BLaER1 treated with 17β-estradiol and CSF1 and Interleukin-3, amounts not matched to agents 10 nM and 100 nM (cell line): ENCODE data around the gene APCDD1.
"Not testable (repeated sequence)": the region's sequence is repeated elsewhere in the genome, so short reads cannot be mapped to it uniquely, and the experiment has no call there.

ENCODE experiments used
- H3K27ac ChIP-seq, 11 experiments: shearing (Covaris generic); formaldehyde crosslinking; 2 replicates each; pipeline ENCODE4 v1.8.1; 2022
- H3K27me3 ChIP-seq, 11 experiments: shearing (Covaris generic); formaldehyde crosslinking; 2 replicates each; pipeline ENCODE4 v1.8.1; 2022
- H3K36me3 ChIP-seq, 11 experiments: shearing (Covaris generic); formaldehyde crosslinking; 2 replicates each; pipeline ENCODE4 v1.8.1; 2022
- H3K4me1 ChIP-seq, 10 experiments: shearing (Covaris generic); formaldehyde crosslinking; 2 replicates each; pipeline ENCODE4 v1.8.1; 2022
- H3K4me2 ChIP-seq, 11 experiments: shearing (Covaris generic); formaldehyde crosslinking; 2 replicates each; pipeline ENCODE4 v1.8.1; 2022
- H3K4me3 ChIP-seq, 10 experiments: shearing (Covaris generic); formaldehyde crosslinking; 2 replicates each; pipeline ENCODE4 v1.8.1; 2022
- H3K9ac ChIP-seq, 11 experiments: shearing (Covaris generic); formaldehyde crosslinking; 2 replicates each; pipeline ENCODE4 v1.8.1; 2022
- H3K9me3 ChIP-seq, 11 experiments: shearing (Covaris generic); formaldehyde crosslinking; replicated peaks in 1 of 11; 2 replicates each; pipeline ENCODE4 v1.8.1; 2022
- H4K20me1 ChIP-seq, 11 experiments: shearing (Covaris generic); formaldehyde crosslinking; 2 replicates each; pipeline ENCODE4 v1.8.1; 2022
- Cebpa-rat ChIP-seq, 11 experiments: shearing (Covaris generic); IDR thresholded peaks; 2 replicates each; pipeline ENCODE4 v1.8.1; 2022

The APCDD1 gene

GRCh38 chr18:10462597-10462996, 8.2 kb downstream of the APCDD1 start:
- no peaks in the 10 kb centered on the region for H4K20me1 ChIP-seq
- no peak overlapping the region for H3K9ac ChIP-seq
- TF ChIP-seq Cebpa-rat (IDR thresholded peaks at IDR 0.05) = no peak
- H3K27ac ChIP-seq = peak overlapping the region in 3 of 11 experiments; percentile 3 to 28 (median 12); a peak in 1 of 22 replicates
- peak overlapping the region in 8 of 11 experiments; percentile 32 to 81 (median 64); a peak in 16 of 22 replicates for H3K4me2 ChIP-seq
- peak overlapping the region in 1 of 10 experiments; percentile 27; a peak in 1 of 20 replicates for H3K4me3 ChIP-seq
- H3K36me3 ChIP-seq = no peaks in the 10 kb centered on the region
- H3K27me3 ChIP-seq = peaks cover 0 to 4% (median 0%) of the 10 kb centered on the region in 11 experiments; a peak in 5 of 22 replicates
- peaks cover 0 to 16% (median 0%) of the 10 kb centered on the region in 11 experiments; a peak in 7 of 22 replicates for H3K9me3 ChIP-seq
- H3K4me1 ChIP-seq = peaks cover 7 to 57% (median 44%) of the 10 kb centered on the region in 10 experiments; a peak in 17 of 20 replicates

- no peak for TF ChIP-seq Cebpa-rat (IDR thresholded peaks at IDR 0.05)
- Histone ChIP-seq H4K20me1 (no peaks in the 10 kb centered on the region), H3K36me3 (no peaks in the 10 kb centered on the region), H3K9ac (no peak overlapping the region), H3K4me1 (peaks cover 7 to 62% (median 47%) of the 10 kb centered on the region in 10 experiments; a peak in 17 of 20 replicates), H3K27me3 (no peaks in the 10 kb centered on the region), H3K4me2 (peak overlapping the region in 9 of 11 experiments; percentile 26 to 81 (median 60); a peak in 17 of 22 replicates), H3K27ac (peak overlapping the region in 3 of 11 experiments; percentile 3 to 28 (median 12); a peak in 2 of 22 replicates), H3K9me3 (peaks cover 0 to 16% (median 0%) of the 10 kb centered on the region in 11 experiments; a peak in 7 of 22 replicates), H3K4me3 (peak overlapping the region in 1 of 10 experiments; percentile 27; a peak in 1 of 20 replicates)
Observed at GRCh38 chr18:10463096-10463495, 8.7 kb downstream of the APCDD1 start.

DNA sequence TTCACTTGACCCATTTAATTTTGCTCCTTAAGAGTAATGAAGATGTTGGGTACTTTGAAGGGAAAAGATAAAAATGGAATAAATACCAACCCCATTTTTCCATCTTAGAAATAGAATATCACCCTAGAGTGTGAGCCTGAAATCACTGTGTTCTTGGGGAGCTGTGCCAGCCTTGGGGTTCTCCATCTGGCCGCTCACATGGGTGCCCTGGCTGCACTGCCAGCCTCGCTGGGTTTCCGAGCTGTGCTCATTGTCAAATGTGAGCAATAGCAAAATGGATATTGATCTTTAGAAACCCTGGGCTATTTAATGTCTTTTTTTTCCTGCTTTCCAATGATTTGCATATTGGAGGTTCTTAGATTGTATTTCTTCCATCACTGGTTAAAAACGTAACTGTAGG, 9.3 kb downstream of the APCDD1 start:
- Histone ChIP-seq H3K27me3 (no peaks in the 10 kb centered on the region), H3K9ac (no peak overlapping the region), H4K20me1 (no peaks in the 10 kb centered on the region), H3K4me2 (peak overlapping the region in 9 of 11 experiments; percentile 26 to 81 (median 60); a peak in 17 of 22 replicates), H3K36me3 (0 out of 22 replicates have a peak, but pooled peaks cover 0 to 4% (median 0%) of the 10 kb centered on the region in 11 experiments), H3K27ac (peak overlapping the region in 2 of 11 experiments; percentile 2 to 3; a peak in 2 of 22 replicates), H3K9me3 (peaks cover 0 to 16% (median 0%) of the 10 kb centered on the region in 11 experiments; a peak in 7 of 22 replicates), H3K4me1 (peaks cover 7 to 63% (median 47%) of the 10 kb centered on the region in 10 experiments; a peak in 17 of 20 replicates), H3K4me3 (no peak overlapping the region)
- TF ChIP-seq Cebpa-rat (IDR thresholded peaks at IDR 0.05) = no peak

DNA sequence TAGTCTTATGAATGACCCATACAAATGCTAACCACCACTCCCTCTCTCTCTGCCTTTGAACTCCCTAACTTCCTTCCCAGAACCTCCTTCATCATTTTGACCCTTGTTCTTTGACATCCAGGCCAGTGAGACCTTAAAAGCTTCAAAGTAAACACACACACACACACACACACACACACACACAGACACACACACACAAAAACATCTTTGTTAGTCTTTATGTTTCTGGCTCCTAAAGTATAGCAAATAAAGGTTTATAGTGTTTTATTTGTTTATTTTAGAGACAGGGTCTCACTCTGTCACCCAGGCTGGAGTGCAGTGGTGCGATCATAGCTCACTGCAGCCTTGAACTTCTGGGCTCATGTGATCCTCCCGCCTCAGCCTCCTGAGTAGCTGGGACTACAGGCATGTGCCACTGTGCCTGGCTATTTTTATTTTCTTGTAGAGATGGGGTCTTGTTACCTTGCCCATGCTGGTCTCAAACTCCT, 9.8 kb downstream of the APCDD1 start:
- Histone ChIP-seq H3K4me1 (peaks cover 7 to 63% (median 47%) of the 10 kb centered on the region in 10 experiments; a peak in 17 of 20 replicates), H3K9me3 (peaks cover 0 to 16% (median 0%) of the 10 kb centered on the region in 11 experiments; a peak in 7 of 22 replicates), H3K27ac (peak overlapping the region in 3 of 11 experiments; percentile 2 to 24 (median 3); a peak in 2 of 22 replicates), H3K4me2 (peak overlapping the region in 9 of 11 experiments; percentile 26 to 81 (median 60); a peak in 15 of 22 replicates)
- not testable (repeated sequence) for H3K36me3 ChIP-seq, H3K4me3 ChIP-seq, H3K27me3 ChIP-seq, H4K20me1 ChIP-seq, H3K9ac ChIP-seq

DNA sequence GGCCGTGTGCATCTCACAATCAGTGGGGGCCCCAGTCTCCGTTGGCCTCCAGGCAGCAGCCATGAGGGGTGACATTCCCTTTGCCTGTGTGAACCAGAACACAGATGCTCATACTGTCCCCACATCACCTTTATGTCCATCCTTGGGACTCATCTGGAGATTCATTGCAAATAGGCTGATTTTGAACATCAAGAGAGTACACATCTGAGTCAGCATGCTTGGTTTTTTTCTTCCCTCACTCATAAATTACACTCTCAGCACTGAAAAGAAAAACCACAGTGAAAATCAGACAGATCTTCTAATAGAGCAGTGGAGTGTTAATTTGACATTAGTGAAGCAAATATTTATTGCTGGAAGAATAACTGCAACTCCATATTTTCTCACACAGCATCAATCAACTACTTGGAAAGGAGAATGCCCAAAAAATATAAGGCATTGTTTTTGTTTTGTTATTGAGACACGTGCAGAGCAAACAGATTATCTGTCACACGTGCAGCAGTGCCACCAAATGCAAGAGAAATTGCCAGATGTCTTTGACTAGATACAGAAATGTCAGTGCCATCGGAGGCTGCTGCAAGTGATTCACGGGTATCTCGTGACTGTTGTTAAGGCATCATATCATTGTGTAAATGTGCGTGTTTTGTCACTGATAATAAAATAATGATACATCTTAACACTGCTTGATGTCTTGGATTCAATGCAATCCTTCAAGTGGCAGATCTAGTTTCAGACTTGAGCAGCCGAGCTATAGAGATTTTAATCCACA, 10.9 kb downstream of the APCDD1 start:
- Histone ChIP-seq H4K20me1 (no peaks in the 10 kb centered on the region), H3K4me3 (no peak overlapping the region), H3K9ac (no peak overlapping the region), H3K27ac (no peak overlapping the region), H3K27me3 (no peaks in the 10 kb centered on the region), H3K4me2 (peak overlapping the region in 10 of 11 experiments; percentile 6 to 81 (median 58); a peak in 17 of 22 replicates), H3K4me1 (peaks cover 7 to 63% (median 47%) of the 10 kb centered on the region in 10 experiments; a peak in 17 of 20 replicates), H3K36me3 (0 out of 22 replicates have a peak, but pooled peaks cover 0 to 8% (median 0%) of the 10 kb centered on the region in 11 experiments), H3K9me3 (peaks cover 0 to 16% (median 0%) of the 10 kb centered on the region in 11 experiments; a peak in 7 of 22 replicates)
- TF ChIP-seq Cebpa-rat (IDR thresholded peaks at IDR 0.05) = no peak

DNA sequence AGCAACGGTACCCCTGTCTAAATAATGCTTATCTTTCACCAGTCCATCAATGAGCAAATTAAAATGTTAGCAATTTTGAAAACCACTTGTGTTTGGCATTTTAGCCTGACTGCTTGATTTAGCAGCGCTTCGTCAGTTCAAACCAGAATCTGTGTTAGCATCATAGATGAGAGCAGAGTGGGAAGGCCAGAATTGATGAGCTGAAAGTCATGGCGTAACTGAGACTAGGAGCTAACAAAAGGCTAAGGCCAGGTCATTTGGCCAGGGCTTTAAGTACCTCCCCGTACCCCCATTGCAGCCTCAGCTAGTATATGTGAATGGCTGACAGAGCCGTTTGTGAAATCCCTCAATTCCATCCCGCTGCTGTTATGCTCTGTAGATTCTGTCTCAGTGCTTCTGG, 16.0 kb downstream of the APCDD1 start:
- no peaks in the 10 kb centered on the region; a peak in 1 of 22 replicates for H3K27me3 ChIP-seq
- no peak overlapping the region for H3K27ac ChIP-seq
- H3K9me3 ChIP-seq = no peaks in the 10 kb centered on the region
- peaks cover 13 to 58% (median 31%) of the 10 kb centered on the region in 10 experiments for H3K4me1 ChIP-seq
- H3K4me3 ChIP-seq = no peak overlapping the region
- TF ChIP-seq Cebpa-rat (IDR thresholded peaks at IDR 0.05) = no peak
- no peak overlapping the region for H3K4me2 ChIP-seq
- H4K20me1 ChIP-seq = no peaks in the 10 kb centered on the region
- H3K36me3 ChIP-seq = 0 out of 22 replicates have a peak, but pooled peaks cover 0 to 8% (median 0%) of the 10 kb centered on the region in 11 experiments
- no peak overlapping the region for H3K9ac ChIP-seq

- Histone ChIP-seq H3K4me1 (peaks cover 22 to 58% (median 31%) of the 10 kb centered on the region in 10 experiments), H3K27ac (no peak overlapping the region), H3K4me2 (no peak overlapping the region), H3K9me3 (no peaks in the 10 kb centered on the region), H3K36me3 (0 out of 22 replicates have a peak, but pooled peaks cover 0 to 8% (median 0%) of the 10 kb centered on the region in 11 experiments), H3K9ac (no peak overlapping the region), H4K20me1 (no peaks in the 10 kb centered on the region), H3K4me3 (no peak overlapping the region), H3K27me3 (peaks cover 0 to 7% (median 0%) of the 10 kb centered on the region in 11 experiments; a peak in 3 of 22 replicates)
- no peak for TF ChIP-seq Cebpa-rat (IDR thresholded peaks at IDR 0.05)
Observed at GRCh38 chr18:10471574-10471973, 17.1 kb downstream of the APCDD1 start.

DNA sequence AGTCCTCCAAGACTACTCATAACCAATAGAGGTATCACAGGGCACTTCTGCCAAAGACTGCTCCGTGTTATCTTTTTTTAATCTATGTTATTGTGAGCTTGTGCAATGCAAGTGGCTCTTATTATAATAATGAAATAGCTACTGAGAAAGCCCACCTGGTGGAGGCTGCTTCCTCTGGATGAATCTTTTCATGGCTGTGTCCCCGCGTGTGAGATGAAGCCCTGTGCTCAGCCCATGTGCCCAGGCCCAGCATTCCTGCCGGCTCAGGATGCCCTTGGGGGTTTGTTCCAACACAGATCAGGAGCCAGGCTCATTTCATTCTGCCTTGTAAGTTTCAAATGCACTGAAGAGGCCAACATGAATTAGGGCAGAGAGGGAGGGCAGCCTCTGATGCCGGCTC, 18.7 kb downstream of the APCDD1 start:
- 0 out of 22 replicates have a peak, but pooled peaks cover 0 to 8% (median 0%) of the 10 kb centered on the region in 11 experiments for H3K36me3 ChIP-seq
- H3K4me1 ChIP-seq = peaks cover 38 to 58% (median 41%) of the 10 kb centered on the region in 10 experiments
- no peaks in the 10 kb centered on the region for H4K20me1 ChIP-seq
- H3K9ac ChIP-seq = no peak overlapping the region
- H3K4me3 ChIP-seq = no peak overlapping the region
- peaks cover 0 to 13% (median 0%) of the 10 kb centered on the region in 11 experiments; a peak in 3 of 22 replicates for H3K27me3 ChIP-seq
- no peak for TF ChIP-seq Cebpa-rat (IDR thresholded peaks at IDR 0.05)
- H3K4me2 ChIP-seq = no peak overlapping the region
- no peak overlapping the region for H3K27ac ChIP-seq
- 0 out of 22 replicates have a peak, but pooled peaks cover 0 to 2% (median 0%) of the 10 kb centered on the region in 11 experiments for H3K9me3 ChIP-seq
